SKM-1 treated with dmso at 0.1 percent for 144 hours (cell line): ENCODE results near the gene ALG2.

Experiments
- DNase-seq: peaks from one replicate; lab custom pipeline; 2025; ENCODE audit not compliant: unreplicated experiment; lab: John Stamatoyannopoulos, UW

ALG2 gene

DNA sequence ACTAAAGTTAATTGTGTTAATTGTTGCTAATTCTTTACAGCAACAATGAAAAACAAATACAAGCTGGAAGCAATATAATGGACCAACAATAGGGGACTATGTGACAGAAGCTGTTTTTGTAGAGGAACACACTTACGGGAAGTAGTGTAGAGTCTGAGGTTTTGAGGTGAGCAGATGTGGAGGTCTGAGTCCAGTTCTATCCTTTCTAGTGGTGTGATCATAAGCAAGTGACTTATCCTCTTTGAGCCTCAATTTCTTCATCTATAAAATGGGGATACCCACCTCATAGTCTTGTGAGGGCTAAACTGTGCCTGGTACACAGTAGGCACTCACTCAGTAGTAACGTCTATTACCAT lies 28.3 kb downstream of the ALG2 start:
- no peak for DNase-seq

DNA sequence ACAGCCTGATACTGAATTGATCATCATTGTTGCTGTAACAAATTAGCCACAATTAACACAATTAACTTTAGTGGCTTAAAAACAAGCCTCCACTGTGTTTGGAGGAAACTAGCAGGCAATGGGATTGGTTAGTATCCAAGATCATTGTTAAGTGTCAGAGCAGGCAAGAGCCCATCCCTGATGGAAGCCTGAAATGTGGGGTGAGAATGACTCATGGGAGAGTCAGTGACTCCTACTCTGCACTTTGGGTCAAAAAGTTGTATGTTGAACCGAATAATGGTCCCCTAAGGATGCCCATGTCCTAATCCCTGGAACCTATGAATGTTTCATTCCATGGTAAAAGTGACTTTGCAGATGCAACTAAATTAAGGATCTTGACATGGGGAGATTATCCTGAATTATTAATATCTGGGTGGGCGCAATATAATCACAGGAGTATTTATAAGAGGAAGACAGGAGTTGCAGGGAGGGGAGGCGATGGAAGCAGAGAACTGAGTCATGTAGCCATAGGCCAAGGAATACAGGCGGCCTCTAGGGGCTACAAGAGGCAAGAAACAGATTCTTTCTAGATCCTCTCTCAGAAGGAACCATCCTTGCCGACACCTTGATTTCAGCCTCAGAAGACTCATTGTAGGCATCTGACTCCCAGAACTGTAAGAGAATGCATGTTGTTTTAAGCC lies 28.8 kb downstream of the ALG2 start:
- DNase-seq, result no peak

DNA sequence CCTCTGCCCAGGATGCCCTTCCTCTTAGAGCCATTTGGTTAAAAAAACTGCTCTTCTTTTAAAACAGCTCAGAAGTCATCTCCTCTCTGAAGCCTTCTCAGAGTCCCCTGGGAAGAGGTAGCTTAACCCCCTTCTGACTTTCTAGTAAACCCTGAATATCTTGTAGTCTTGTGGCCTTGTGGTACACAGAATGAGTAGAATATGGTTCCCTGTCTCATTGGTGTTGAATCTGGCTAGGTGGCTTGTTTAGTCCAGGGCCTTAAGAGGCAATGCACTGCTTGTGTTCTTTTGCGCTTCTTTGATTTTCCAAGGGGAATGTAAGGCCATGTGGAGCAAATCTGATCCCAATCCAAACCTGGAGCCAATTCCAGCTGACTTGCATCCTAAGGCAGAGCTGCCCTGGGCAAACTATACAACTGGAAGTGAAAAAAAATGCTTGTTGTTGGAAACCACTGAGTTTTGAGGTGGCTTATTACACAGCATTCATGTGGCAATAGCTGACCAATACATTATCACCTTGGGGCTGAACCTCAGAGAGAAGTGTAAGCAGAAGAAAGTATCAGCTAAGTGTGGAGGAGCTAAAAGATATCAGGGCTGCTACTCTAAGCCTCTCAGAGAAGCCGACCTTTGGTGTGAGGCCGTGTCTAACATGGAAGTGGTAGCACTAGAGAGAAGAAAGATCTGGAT lies 31.0 kb downstream of the ALG2 start:
- DNase-seq, result no peak

DNA sequence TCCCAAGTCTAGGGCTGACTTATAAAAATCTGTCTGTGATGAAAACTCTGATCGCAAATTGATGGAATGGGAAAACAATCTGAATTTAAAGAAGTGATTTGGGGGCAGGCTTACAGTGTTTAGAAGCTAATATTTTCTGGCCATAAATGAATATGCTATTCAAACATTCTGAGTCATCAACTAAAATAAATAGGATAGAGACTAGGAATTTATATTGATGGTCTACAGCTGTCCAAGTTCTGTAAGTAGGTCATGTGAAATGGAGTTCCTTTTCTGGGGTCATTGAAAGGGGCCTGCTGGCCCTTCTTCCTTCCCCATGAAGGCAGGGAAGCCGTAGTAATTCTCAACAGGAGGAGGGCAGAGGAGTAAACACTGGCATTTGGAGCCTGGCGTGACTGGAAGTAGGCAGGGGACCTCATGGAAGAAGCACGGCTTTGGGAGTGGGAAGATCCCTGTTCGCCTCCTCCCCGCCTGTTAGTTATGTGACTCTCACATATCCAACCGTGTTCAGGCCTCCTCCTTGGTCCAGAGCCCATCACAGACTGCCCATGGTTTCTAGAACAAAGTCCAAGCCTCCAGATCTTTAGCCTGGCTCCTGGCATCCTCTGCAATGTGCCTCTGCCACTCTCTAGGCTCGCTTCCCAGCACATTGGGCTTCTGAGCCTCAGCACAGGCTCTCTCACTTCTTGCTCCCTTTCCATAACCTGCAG lies 31.7 kb downstream of the ALG2 start:
- no peak for DNase-seq

DNA sequence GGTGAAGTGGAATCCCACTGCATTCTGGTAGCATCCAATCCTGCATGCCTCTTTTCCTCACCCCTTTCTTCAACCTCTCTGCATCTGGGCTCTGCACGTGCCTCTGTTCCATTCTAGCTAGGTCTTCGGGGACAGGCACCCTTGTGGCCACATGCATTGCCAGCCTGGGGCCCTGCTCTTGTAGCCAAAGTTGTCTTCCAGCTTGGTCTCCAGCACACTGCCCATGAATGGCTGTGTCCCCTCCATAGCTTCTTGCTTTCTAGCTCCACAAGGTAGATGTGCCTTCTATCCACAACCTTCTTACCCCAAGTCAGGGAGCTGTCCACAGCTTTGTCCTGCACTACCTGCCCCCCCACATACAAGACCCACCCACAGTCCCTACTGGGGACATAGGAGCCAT lies 32.6 kb downstream of the ALG2 start:
- DNase-seq, result no peak

DNA sequence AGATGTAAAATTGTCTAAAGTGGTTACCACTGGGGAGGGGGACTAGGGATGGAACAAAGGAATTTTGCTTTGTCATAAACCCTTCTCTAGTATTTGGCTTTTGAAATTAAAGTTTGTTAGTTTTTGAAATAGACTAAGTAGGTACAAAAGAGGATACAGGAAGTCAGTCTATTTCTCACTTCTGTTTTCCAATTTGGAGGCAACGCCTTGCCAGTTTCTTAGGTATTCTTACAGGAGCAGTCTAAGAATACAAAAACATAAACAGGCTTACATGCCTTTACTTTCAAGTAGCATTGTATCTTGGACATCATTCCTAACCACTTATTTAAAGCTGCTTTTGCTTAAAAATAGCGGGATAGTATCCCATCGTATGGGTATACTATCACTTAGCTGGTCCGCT lies 34.4 kb downstream of the ALG2 start:
- DNase-seq, result no peak

DNA sequence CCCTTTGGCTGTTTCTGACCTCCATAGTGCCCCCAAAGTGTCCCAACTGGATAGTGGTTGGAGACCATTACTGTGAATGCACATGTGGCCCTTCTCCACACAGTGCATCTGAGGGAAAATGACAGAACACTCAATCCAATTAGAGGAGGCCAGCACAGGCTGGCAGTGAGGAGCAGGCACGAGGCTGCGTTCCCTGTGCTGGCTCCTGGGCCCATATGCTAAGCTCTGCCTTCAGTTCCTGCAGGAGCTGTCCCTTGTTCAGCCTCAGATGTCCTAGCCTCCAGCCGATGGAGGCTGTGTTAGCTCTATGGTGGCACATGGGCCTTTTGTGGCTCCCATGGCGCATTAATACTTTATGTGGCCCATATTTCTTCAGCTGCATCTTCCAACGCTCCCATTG lies 35.8 kb downstream of the ALG2 start:
- no peak for DNase-seq

DNA sequence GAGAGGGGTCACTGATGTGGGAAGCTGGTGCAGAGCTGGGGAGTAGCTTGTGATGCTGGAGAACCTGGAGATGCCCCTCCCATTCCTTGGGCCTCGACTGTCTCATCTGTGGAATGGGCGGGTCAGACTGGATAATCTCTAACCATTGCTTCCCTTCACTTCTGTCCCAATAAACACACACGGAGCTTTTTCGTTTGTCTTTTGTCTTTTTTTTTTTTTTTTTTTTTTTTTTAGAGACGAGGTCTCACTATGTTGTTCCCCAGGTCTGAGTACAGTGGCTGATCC lies 36.5 kb downstream of the ALG2 start:
- no peak for DNase-seq

DNA sequence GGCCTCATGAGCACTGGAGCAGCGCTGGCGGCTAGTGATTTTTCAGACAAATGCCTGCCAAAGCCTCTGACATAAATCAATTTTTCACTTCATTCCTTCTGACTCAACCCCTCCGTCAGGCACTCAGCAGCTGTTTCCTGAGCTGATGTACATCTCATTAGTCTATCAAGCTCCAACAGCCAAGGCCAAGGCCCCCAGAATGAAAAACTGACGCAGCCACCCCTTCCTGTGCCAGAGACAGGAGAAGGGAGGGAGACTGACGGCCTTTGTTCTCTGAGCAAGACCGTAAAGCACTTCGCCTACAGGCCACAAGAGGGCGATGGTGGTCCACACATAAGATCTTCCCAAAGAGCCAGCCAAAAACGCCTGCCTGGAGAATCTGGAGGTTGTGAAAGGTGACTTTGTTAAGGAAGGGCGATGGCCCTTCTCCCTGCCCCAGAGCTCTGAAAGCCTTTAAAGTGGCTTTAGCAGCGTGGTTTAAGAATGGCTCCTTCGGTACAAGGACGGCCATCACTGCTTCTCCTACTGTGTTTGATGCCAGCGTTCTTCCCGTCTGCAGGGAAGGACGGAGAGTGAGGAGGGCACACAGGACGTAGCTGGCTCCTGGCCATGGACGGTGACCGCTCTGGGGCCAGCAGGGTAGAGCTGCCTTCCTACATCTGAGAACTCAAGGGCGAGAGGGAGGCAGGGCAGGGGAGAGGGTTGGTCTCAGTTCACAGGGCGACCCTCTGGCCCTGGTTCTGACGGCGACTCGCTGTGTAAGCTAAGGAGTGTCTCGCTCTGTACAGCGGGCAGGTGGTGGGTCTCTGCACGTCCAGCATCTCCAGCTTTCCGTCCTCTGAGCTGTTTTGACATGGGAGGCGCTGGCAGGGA lies 37.0 kb downstream of the ALG2 start:
- peak; percentile 31 for DNase-seq

DNA sequence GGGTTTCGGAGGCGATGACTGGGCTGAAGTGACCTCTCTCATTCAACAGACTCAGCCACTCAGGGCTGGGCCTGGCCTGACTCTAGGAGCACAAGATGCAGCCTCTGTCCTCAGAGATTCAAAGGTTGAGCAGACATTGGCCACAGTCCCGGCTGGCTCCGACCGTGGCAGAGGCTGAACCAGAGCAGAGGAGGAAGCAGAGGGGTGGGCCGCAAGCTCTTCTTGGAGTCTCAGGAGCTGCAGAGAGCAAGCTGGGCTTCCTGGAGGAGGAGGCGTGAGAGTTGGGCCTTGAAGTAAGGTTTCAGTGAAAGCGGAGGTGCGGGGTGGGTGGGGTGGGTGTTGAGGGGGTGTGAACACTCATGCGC lies 37.6 kb downstream of the ALG2 start:
- no peak for DNase-seq

DNA sequence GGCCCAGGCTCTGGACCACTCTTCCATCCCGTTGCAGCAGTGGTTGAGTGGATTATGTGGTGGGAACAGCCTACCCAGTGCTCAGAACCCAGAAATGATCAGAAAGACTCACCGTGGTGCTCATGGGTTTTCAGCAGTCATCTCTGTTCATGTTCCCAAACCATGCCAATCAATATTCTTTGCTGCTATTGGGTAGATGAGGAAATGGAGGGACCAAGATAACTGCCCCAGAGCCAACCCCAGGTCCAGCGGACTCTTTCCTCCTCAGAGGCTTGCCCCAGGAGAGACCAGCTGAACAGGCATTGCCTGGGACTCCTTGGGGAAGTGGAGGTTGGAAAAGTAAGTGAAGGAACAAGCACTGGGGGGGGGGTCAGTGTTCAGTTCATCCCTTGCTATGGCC lies 38.1 kb downstream of the ALG2 start:
- no peak for DNase-seq

DNA sequence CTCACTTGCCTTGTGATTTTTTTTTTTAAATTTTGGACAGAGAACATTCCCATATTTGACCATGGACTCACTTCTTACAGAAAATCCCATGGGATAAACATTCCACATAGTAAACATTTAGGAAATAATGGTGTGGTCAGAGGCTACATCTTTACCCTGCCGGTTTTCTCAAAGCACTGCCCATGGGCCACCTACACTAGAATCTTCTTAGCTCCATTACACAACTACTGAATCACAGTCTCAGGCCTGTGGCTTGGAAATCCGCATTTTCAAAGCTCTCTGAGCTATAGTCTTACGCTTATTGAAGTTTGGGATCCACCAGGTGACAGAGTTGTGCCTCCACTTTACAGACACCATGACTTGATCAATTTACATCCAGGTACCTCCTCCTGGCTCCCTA lies 39.4 kb downstream of the ALG2 start:
- DNase-seq, result no peak

DNA sequence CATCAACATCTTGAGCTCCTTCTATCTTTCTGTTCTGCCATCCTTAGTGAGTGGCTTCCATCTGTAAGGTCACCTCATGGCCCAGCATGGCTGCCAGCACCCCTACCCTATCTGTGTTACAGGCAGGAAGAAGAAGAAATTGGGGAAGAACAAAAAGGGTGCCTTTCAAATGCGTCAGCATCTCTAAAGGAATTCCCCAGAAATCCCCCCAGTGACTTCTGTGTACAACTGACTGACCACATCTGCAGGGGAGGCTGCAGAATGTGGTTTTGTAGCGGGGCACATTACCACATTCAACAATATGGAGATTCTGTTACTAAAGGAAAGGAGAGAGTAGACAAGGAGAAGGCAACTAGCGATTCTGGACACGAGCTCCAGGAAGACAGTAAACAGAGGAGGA lies 40.1 kb downstream of the ALG2 start:
- DNase-seq, result no peak

DNA sequence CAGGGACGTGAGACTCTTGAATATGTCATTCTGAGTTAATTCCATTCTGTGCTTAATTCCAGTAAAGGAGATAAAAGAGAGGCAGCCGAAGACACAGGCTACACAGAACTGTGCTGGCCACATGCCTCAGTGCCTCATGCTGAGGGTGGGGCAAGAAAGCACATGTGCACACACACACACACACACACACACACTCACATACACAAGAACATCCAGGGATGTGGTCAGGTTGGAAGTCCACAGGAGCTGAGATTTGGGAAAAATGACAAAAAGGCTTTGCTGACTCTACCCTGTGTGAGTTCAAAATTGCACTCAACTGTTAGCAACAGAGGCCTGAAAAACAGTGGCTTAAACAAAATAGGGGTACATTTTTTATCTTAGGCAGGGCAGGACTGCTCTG lies 40.5 kb downstream of the ALG2 start:
- DNase-seq, result no peak

DNA sequence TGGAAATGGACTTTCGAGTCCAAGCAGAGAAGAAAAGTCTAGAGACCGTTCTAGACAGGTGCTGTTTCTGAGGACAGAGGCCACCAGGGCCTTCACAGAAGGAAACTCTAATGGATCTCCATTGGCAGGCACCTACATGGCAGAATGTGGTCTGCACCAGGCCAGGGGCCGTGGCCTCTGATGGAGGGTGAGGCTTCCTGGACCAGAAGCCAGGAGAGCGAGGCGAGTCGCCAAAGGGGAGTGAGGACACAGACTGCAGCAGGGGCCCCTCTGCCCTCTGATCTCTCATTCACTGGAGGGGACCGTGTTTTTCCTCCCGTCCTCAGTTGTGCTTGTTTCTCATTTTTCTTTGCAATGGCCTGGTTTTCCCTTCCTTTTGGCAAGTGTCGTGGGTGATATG lies 41.1 kb downstream of the ALG2 start:
- DNase-seq, result no peak

DNA sequence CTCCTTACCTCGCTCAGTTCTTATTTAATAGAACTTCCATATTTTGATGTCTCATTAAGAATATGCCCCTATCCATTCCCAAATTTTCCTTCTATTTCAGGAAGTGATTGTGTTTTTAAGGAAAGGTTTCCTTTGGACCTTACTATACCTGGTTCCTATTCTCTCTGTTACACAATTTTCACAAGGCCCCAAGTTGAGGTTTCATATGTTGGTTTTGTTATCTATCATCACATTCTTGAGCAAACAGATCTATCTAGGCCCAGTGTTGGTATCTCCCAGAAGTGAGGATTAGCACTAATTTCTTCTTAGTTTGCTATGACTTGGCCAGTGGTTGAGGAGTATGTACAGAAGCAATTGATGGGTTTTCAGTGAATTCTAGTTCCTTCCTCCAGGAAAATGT lies 41.5 kb downstream of the ALG2 start:
- no peak for DNase-seq

DNA sequence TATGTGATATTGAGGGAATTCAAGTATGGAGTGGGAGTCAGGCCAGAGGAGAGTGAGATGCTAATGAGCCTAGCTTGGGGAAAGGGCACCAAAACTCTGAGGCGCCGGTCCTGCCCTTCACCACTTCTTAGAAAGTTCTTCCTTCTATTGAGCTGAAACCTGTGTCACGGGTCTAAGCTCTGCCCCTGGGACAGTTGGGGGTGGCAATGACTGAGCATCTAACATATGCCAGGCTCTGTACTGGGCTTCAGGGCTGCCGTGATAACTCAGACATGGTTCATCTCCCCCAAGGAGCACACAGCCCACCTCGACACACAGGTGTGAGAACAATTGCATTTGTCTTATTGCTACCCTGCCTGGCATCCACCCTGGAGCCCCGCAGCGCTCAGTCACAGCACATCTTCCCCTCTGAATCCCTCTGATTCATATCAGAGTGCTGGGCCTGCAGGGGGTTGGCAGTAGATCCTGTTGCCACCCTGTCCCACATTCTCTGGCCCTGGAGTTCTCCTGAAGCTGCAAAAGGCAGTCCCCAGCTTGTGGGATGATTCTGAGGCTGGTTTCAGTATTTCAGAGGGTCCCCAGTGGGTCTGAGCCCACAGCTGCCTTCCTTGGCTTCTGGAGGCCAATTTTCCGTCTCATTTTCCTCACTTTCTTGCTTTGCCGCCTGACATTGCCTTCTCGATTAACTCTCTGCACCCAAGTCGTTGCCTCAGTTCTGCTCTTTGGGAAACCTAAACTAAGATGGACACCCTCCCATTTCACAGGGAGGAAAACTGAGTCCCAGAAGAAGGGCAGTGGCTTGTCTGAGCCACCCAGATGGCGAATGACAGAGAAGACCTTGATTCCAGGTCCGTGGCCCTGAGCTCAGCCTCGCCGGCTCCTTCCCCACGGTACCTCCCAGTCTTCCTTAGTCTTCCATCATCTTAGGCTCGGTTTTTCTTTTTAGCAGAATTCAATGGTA lies 42.5 kb downstream of the ALG2 start:
- DNase-seq, result no peak

DNA sequence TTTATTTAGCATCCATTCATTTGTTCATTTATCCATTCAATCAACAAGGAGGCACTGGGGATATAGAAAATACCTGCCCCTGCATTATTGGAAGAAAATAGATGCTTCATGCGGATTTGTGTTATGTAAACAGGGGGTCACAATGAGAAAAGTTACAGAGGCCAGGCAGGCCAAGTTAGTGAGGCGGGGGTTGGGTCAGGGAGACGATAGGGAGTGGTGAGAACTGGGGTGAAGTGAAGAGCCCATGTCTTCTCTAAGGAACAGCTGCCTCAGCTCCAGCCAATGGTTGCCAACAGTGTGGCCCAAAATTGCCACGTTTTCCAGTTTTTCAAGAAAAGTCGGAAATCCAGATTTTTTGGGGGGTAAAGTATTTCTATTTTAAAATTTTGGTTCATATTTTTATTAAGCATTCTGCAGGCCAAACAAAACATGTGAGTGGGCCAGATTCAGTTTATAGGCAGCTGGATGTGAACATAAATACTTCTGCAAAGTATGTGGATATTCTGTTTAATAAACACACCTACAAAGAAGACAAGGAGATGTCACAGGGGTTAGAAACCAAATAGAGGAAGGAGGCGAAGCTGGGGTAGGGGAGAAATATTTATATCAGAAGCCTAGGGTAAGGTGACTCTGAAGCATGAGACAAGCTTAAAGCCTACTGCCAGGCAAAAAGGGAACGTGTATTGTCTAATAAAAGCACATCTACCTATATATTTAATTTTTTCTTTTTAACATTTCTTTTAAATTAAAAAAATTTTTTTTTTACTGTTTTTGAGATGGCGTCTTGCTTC lies 44.0 kb downstream of the ALG2 start:
- no peak for DNase-seq

DNA sequence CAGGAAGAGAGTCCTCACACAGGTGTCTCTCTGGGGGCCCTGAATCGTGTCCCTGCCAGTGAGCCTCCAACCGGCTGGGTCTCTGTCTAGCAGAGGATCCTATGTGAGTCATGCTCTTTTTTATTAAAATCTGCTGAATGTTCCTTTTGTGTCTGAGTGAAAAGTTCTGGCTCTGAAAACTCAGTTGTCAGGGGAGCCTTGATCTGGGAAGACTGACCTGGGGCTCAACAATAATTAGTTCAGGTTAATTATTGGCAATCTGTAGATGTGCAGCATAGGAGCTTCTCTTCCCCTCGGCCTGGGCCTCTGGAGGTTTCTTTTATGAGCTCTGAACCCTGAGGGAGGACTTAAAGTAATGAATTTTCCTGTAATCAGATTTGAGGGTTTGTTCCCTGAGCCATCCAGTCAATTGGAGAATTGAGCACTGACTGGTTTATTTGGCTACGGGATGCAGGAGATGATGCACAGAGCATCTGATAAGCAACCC lies 45.2 kb downstream of the ALG2 start:
- no peak for DNase-seq
